ENCODE data around the gene AFAP1L2. TPM values are rescaled to one million over a fixed set of nuclear protein-coding genes. Genes with fewer than 3 reads are reported as not detected.

Gene AFAP1L2
- total RNA-seq, 2 donors from 2014 or later = 4.5 to 7.9 TPM

- intact Hi-C loops (cut with DNase I) = no loop called here
- DNase-seq (ENCODE audit: low spot score) = peak; percentile 14
Measured at GRCh38 chr10:114283535-114284234, 120.6 kb downstream of the AFAP1L2 start.

GRCh38 chr10:114283091-114283490 is 121.2 kb downstream of the AFAP1L2 start:
- intact Hi-C loops (cut with DNase I) = no loop called here
- DNase-seq (ENCODE audit: low spot score) = peak; percentile 25

GRCh38 chr10:114282526-114282925 is 121.8 kb downstream of the AFAP1L2 start:
- DNase-seq (ENCODE audit: low spot score) = peak; percentile 23
- intact Hi-C loops (cut with DNase I) = no loop called here

GRCh38 chr10:114281461-114281860 is 122.8 kb downstream of the AFAP1L2 start:
- intact Hi-C loops (cut with DNase I) = no loop called here
- DNase-seq (ENCODE audit: low spot score) = peak; percentile 54

DNA sequence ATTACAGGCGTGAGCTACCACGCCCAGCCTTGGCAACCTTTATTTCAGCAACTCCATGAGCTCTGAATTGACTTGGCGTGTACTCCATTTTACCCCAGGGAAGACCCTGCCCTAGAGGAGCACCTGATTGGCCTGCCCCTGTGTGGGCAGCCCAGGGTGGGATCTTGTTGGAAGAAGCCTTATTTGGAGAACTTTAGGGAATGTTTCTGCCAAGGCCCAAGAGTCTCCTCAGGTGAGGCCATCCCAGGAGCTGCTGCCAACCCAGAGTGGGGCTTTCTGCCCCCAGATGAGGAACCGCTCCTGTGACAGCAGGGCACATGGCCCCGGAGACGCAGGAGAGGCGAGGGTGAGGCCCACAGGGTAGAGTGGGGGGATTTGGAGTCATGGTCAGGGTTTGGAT is 123.3 kb downstream of the AFAP1L2 start:
- intact Hi-C loops (cut with DNase I) = no loop called here
- DNase-seq (ENCODE audit: low spot score) = peak; percentile 54

DNA sequence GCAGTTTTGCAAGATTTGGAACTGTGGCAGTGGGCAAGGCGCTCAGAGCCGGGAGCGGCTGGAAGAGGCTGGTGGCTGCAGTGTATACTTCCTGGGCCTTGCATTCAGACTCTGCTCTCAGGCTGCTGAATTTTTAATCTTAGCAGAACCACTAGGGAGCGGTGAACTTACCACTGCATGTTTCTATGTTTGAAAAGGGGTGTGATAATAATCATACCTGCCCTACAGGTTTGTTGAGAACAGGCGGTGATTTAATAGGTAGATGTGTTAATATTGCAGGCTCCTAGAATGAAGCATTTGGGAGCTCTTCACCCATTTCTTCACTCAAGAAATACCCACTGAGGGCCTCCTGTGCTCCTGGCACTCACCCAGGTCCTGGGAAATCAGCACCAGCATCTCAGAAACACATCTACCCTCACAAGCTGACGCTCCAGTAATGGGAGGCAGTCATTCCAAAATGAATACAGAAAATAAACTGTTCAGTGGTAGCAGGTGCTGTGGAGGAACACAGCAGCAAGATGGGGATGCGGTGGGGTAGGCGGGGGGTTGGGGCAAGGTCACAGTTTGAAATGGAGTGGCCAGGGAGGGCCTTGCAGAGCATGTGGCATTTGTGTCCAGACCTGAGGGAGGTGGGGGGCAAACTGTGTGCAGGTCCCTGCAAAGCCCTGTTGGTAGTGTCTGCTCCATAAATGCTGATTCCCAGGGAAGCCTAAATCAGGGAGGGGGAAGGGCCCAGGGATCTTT is 124.2 kb downstream of the AFAP1L2 start:
- intact Hi-C loops (cut with DNase I) = loop anchor here in 1 of 2 donors (2.0 kb wide), 1 partner anchor 35 kb away; no protein-coding TSS in a partner anchor
- DNase-seq (ENCODE audit: low spot score) = peak; percentile 29

- DNase-seq (ENCODE audit: low spot score) = peak; percentile 58
- intact Hi-C loops (cut with DNase I) = loop anchor here in 1 of 2 donors (2.0 kb wide), 1 partner anchor 34 kb away; no protein-coding TSS in a partner anchor
Measured at GRCh38 chr10:114279289-114279688, 125.0 kb downstream of the AFAP1L2 start.

DNA sequence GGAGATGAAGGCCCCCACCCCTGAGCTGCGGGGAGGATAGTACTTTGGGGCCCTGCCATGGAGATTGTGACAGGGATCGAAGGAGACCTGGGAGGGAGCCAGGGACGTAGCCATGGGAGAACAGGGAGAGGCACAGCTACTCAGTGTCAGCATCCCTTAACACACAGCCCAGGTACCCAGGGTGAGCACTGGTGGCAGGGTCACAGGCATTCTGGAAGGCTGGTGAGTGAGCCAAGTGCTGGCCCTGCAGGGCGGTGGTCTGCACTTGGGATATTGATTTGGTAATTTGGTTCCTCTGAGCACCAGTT is 125.5 kb downstream of the AFAP1L2 start:
- intact Hi-C loops (cut with DNase I) = loop anchor here in 1 of 2 donors (2.0 kb wide), 1 partner anchor 34 kb away; no protein-coding TSS in a partner anchor
- peak; percentile 49 for DNase-seq (ENCODE audit: low spot score)

GRCh38 chr10:114278140-114278883 is 126.0 kb downstream of the AFAP1L2 start:
- intact Hi-C loops (cut with DNase I) = loop anchor here in 1 of 2 donors (2.0 kb wide), 1 partner anchor 34 kb away; no protein-coding TSS in a partner anchor
- DNase-seq (ENCODE audit: low spot score) = peak; percentile 62

DNA sequence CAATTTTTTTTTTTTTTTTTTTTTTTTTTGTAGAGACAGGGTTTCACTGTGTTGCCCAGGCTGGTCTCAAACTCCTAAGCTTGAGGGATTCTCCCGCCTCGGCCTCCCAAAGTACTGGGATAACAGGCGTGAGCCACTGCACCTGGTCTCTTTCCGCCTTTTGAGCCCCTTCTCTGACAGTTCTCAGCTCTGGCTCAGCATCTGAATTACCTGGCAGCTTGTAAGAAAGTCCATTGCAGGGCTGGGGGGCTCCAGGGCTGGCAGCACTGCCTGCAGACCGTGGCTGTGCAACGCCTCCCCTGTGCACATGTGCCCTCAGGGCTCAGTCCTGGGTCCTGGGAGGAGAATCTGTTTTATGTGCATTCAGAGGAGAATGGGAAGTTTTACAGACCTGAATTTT is 127.6 kb downstream of the AFAP1L2 start:
- intact Hi-C loops (cut with DNase I) = no loop called here
- DNase-seq (ENCODE audit: low spot score) = peak; percentile 62

- intact Hi-C loops (cut with DNase I) = no loop called here
- DNase-seq (ENCODE audit: low spot score) = peak; percentile 25
Measured at GRCh38 chr10:114276066-114276465, 128.2 kb downstream of the AFAP1L2 start.

GRCh38 chr10:114274616-114275453 is 129.5 kb downstream of the AFAP1L2 start:
- intact Hi-C loops (cut with DNase I) = no loop called here
- peak; percentile 58 for DNase-seq (ENCODE audit: low spot score)

DNA sequence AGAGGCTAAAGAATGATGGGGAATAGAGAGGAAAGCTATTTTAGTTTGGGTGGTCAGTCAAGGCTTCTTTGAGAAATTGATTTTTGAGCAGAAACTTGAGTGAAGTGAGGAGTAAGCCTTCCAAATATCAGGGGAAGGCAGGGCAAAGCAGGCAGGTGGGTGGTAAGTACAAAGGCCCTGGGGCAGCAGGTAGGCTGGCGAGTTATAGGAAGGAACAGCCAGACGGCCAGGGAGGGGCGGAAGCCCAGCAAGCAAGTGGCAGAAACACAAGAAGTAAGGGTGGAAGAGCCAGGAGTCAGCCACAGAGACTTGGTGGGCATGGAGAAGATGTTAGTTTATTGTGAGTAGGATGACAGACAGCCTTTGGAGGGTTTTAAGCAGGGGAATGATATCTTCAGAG is 130.4 kb downstream of the AFAP1L2 start:
- intact Hi-C loops (cut with DNase I) = no loop called here
- peak; percentile 22 for DNase-seq (ENCODE audit: low spot score)

DNA sequence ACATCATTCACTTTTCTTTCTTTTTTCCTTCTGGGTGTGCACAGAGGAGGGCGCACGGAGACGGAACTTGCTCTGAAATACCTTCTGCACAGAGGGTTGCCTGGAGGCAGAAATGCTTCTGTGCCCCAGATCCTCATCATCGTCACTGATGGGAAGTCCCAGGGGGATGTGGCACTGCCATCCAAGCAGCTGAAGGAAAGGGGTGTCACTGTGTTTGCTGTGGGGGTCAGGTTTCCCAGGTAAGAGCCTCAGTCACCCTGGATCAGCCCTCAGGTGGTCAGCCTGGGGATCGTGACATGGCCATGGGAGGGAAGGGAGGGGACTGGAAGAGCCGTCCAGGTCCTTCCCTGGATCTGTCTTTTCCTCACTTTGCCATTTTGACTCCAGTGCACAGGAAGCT is 131.6 kb downstream of the AFAP1L2 start:
- intact Hi-C loops (cut with DNase I) = no loop called here
- DNase-seq (ENCODE audit: low spot score) = peak; percentile 34

- peak; percentile 73 for DNase-seq (ENCODE audit: low spot score)
- intact Hi-C loops (cut with DNase I) = no loop called here
Measured at GRCh38 chr10:114271779-114272167, 132.5 kb downstream of the AFAP1L2 start.

GRCh38 chr10:114271075-114271778 is 133.1 kb downstream of the AFAP1L2 start:
- peak; percentile 10 for DNase-seq (ENCODE audit: low spot score)
- intact Hi-C loops (cut with DNase I) = no loop called here

DNA sequence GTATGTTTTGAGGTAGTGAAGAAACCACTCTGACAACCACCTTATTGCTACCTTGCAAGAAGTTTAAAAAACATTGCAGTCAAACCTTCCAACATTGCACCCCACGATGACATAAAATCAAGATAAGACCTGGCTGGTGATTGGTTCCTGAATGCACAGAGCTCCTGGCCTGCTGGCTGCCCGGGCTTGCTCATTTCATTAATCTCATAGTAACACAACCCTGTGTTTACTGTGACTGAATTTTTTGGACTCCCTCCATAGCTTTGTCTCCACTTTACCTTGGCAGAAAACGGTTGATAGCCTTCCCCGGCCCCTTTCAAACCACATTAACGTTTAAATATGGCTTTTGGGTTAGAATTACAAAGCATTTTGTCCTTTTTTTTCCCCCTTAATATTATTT is 137.8 kb downstream of the AFAP1L2 start:
- peak; percentile 72 for DNase-seq (ENCODE audit: low spot score)
- intact Hi-C loops (cut with DNase I) = no loop called here

GRCh38 chr10:114265392-114266053 is 138.8 kb downstream of the AFAP1L2 start:
- intact Hi-C loops (cut with DNase I) = no loop called here
- DNase-seq (ENCODE audit: low spot score) = peak; percentile 72
